ENCODE data around the gene C2orf49.

DNA sequence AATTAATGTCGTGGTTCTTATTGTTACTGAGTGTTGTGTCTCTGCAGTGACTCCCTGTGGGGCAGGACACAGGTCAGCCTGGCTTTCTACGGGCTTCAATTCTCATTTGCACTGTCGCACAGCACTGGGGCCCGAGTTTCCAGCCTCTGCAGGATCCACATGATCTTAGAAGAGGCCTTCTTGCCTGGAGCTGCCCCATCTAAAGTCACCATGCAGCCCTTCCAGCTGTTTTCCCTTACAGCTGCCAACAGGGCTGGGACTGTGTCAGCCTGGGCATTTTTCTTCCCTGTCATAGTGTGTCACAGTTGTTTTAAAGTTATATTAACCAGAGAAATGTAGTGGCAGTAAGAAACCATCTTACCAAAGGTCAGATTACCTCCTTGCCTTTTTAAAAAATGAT, 34.5 kb downstream of the C2orf49 start:
- TF ChIP-seq, protein P1, sequence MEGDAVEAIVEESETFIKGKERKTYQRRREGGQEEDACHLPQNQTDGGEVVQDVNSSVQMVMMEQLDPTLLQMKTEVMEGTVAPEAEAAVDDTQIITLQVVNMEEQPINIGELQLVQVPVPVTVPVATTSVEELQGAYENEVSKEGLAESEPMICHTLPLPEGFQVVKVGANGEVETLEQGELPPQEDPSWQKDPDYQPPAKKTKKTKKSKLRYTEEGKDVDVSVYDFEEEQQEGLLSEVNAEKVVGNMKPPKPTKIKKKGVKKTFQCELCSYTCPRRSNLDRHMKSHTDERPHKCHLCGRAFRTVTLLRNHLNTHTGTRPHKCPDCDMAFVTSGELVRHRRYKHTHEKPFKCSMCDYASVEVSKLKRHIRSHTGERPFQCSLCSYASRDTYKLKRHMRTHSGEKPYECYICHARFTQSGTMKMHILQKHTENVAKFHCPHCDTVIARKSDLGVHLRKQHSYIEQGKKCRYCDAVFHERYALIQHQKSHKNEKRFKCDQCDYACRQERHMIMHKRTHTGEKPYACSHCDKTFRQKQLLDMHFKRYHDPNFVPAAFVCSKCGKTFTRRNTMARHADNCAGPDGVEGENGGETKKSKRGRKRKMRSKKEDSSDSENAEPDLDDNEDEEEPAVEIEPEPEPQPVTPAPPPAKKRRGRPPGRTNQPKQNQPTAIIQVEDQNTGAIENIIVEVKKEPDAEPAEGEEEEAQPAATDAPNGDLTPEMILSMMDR (IDR thresholded peaks at IDR 0.05) = no peak
- TF ChIP-seq POLR2A (IDR thresholded peaks at IDR 0.05) = no peak
- no peak for TF ChIP-seq EP300 (IDR thresholded peaks at IDR 0.05)
